Activated naive CD8-positive, alpha-beta T cell treated with anti-CD3 and anti-CD28 coated beads, Interleukin-2, amount 10 ng/mL, durations not matched to agents 7 days and 5 days (primary cell): ENCODE measurements around the gene NOPCHAP1. TPM values are rescaled to one million over a fixed set of nuclear protein-coding genes. Genes with fewer than 3 reads are reported as not detected.

Experiments
- ATAC-seq: fragments of 150-1000 bp; cut with Tn5 transposase; one replicate; pipeline ENCODE4 v1.10.0; 2021; ENCODE audit warnings: low read depth, moderate library complexity
- POLR2A ChIA-PET: fragments of 350-600 bp; sonication (Branson Sonifier 250); formaldehyde crosslinking; loops from one replicate; lab custom pipeline; 2021; ENCODE audit warnings: antibody characterized with exemption; lab: Charles Lee
- DNase-seq: peaks from one replicate; pipeline ENCODE4 v3.0.0; 2021
- H3K27ac Mint-ChIP-seq: one replicate; pipeline ENCODE4 v1.8.0; 2022; ENCODE audit warnings: mild to moderate bottlenecking, mixed read lengths
- H3K27me3 Mint-ChIP-seq: one replicate; pipeline ENCODE4 v1.8.0; 2022; ENCODE audit warnings: mild to moderate bottlenecking, moderate library complexity, mixed read lengths
- H3K36me3 Mint-ChIP-seq: one replicate; pipeline ENCODE4 v1.8.0; 2021; ENCODE audit warnings: mild to moderate bottlenecking, mixed read lengths
- H3K4me1 Mint-ChIP-seq: one replicate; pipeline ENCODE4 v1.8.0; 2021; ENCODE audit warnings: mixed read lengths
- H3K4me3 Mint-ChIP-seq: one replicate; pipeline ENCODE4 v1.8.0; 2022; ENCODE audit warnings: mild to moderate bottlenecking, moderate library complexity, mixed read lengths
- H3K9me3 Mint-ChIP-seq: one replicate; pipeline ENCODE4 v1.8.0; 2021; ENCODE audit warnings: mixed read lengths
- total RNA-seq, 2 experiments: library from RNA; stranded (reverse); gene quantifications; one replicate each; pipeline ENCODE4 v1.2.3, GENCODE V29; 2021

NOPCHAP1 gene
- total RNA-seq, 2 experiments from 2014 or later: 11.3 to 11.8 TPM

GRCh38 chr12:105014603-105015002, 28.5 kb downstream of the NOPCHAP1 start:
- H3K9me3 Mint-ChIP-seq: peaks cover 8% of the 10 kb centered on the region
- POLR2A ChIA-PET: no interaction called here
- no peak for ATAC-seq
- no peak for DNase-seq
- no peaks in the 10 kb centered on the region for H3K4me1 Mint-ChIP-seq
- H3K36me3 Mint-ChIP-seq: peaks cover 51% of the 10 kb centered on the region
- H3K27me3 Mint-ChIP-seq: no peaks in the 10 kb centered on the region
- H3K4me3 Mint-ChIP-seq: no peak overlapping the region
- no peak overlapping the region for H3K27ac Mint-ChIP-seq

GRCh38 chr12:105015543-105015942, 29.4 kb downstream of the NOPCHAP1 start:
- POLR2A ChIA-PET: no interaction called here
- no peaks in the 10 kb centered on the region for H3K4me1 Mint-ChIP-seq
- no peak overlapping the region for H3K4me3 Mint-ChIP-seq
- DNase-seq (no peak), ATAC-seq (no peak)
- H3K27me3 Mint-ChIP-seq: no peaks in the 10 kb centered on the region
- peaks cover 44% of the 10 kb centered on the region for H3K36me3 Mint-ChIP-seq
- peaks cover 4% of the 10 kb centered on the region for H3K9me3 Mint-ChIP-seq
- H3K27ac Mint-ChIP-seq: no peak overlapping the region

- Mint-ChIP-seq H3K27ac (no peak overlapping the region), H3K36me3 (peaks cover 28% of the 10 kb centered on the region), H3K4me1 (no peaks in the 10 kb centered on the region), H3K27me3 (no peaks in the 10 kb centered on the region), H3K9me3 (no peaks in the 10 kb centered on the region), H3K4me3 (no peak overlapping the region)
- POLR2A ChIA-PET: no interaction called here
- DNase-seq (no peak), ATAC-seq (no peak)
Observed at GRCh38 chr12:105018012-105018411, 31.9 kb downstream of the NOPCHAP1 start.

GRCh38 chr12:105018776-105019175, 32.7 kb downstream of the NOPCHAP1 start:
- Mint-ChIP-seq H3K36me3 (peaks cover 23% of the 10 kb centered on the region), H3K9me3 (no peaks in the 10 kb centered on the region), H3K27me3 (no peaks in the 10 kb centered on the region), H3K4me3 (no peak overlapping the region), H3K4me1 (no peaks in the 10 kb centered on the region), H3K27ac (peak overlapping the region; percentile 51)
- POLR2A ChIA-PET: no interaction called here
- no peak for ATAC-seq
- DNase-seq: no peak

GRCh38 chr12:105020241-105020962, 34.3 kb downstream of the NOPCHAP1 start:
- peaks cover 16% of the 10 kb centered on the region for H3K36me3 Mint-ChIP-seq
- POLR2A ChIA-PET: no interaction called here
- no peaks in the 10 kb centered on the region for H3K4me1 Mint-ChIP-seq
- ATAC-seq: no peak
- no peak overlapping the region for H3K27ac Mint-ChIP-seq
- H3K9me3 Mint-ChIP-seq: no peaks in the 10 kb centered on the region
- no peaks in the 10 kb centered on the region for H3K27me3 Mint-ChIP-seq
- DNase-seq: no peak
- H3K4me3 Mint-ChIP-seq: no peak overlapping the region

GRCh38 chr12:105024928-105025327, 38.8 kb downstream of the NOPCHAP1 start:
- H3K36me3 Mint-ChIP-seq: peaks cover 12% of the 10 kb centered on the region
- no peaks in the 10 kb centered on the region for H3K9me3 Mint-ChIP-seq
- H3K4me3 Mint-ChIP-seq: no peak overlapping the region
- ATAC-seq (no peak), DNase-seq (no peak)
- POLR2A ChIA-PET: no interaction called here
- no peaks in the 10 kb centered on the region for H3K27me3 Mint-ChIP-seq
- no peak overlapping the region for H3K27ac Mint-ChIP-seq
- H3K4me1 Mint-ChIP-seq: no peaks in the 10 kb centered on the region

- H3K36me3 Mint-ChIP-seq: peaks cover 9% of the 10 kb centered on the region
- no peaks in the 10 kb centered on the region for H3K27me3 Mint-ChIP-seq
- ATAC-seq: no peak
- POLR2A ChIA-PET: no interaction called here
- H3K4me1 Mint-ChIP-seq: peaks cover 1% of the 10 kb centered on the region
- no peak for DNase-seq
- peaks cover under 1% of the 10 kb centered on the region for H3K9me3 Mint-ChIP-seq
- H3K4me3 Mint-ChIP-seq: no peak overlapping the region
- no peak overlapping the region for H3K27ac Mint-ChIP-seq
Observed at GRCh38 chr12:105025890-105026289, 39.8 kb downstream of the NOPCHAP1 start.

- no peak for DNase-seq
- H3K4me3 Mint-ChIP-seq: no peak overlapping the region
Observed at GRCh38 chr12:105026411-105026810, 40.3 kb downstream of the NOPCHAP1 start.

GRCh38 chr12:105030820-105031807, 45.0 kb downstream of the NOPCHAP1 start:
- Mint-ChIP-seq H3K4me3 (peak overlapping the region; percentile 62), H3K27ac (peak overlapping the region; percentile 87), H3K36me3 (peaks cover 13% of the 10 kb centered on the region), H3K9me3 (peaks cover 5% of the 10 kb centered on the region), H3K4me1 (peaks cover 23% of the 10 kb centered on the region), H3K27me3 (no peaks in the 10 kb centered on the region)
- DNase-seq (no peak), ATAC-seq (no peak)
- POLR2A ChIA-PET: no interaction called here

More at GRCh38 chr12:105026411-105026810, 40.3 kb downstream of the NOPCHAP1 start:
- H3K9me3 Mint-ChIP-seq: peaks cover 2% of the 10 kb centered on the region
- POLR2A ChIA-PET: no interaction called here
- peaks cover 6% of the 10 kb centered on the region for H3K4me1 Mint-ChIP-seq
- no peak overlapping the region for H3K27ac Mint-ChIP-seq
- no peak for ATAC-seq
- H3K27me3 Mint-ChIP-seq: no peaks in the 10 kb centered on the region
- peaks cover 8% of the 10 kb centered on the region for H3K36me3 Mint-ChIP-seq

GRCh38 chr12:105032703-105033357, 46.7 kb downstream of the NOPCHAP1 start:
- POLR2A ChIA-PET: no interaction called here
- Mint-ChIP-seq H3K27ac (peak overlapping the region; percentile 31), H3K27me3 (no peaks in the 10 kb centered on the region), H3K9me3 (peaks cover 5% of the 10 kb centered on the region), H3K4me1 (peaks cover 31% of the 10 kb centered on the region), H3K36me3 (peaks cover 7% of the 10 kb centered on the region), H3K4me3 (no peak overlapping the region)
- ATAC-seq: no peak
- no peak for DNase-seq

- POLR2A ChIA-PET: interaction anchor here (0.6 kb wide), 1 partner anchor 210 kb away, joined by 3 read pairs; no protein-coding TSS in a partner anchor
- H3K4me1 Mint-ChIP-seq: peaks cover 35% of the 10 kb centered on the region
Observed at GRCh38 chr12:105033851-105034250, 47.7 kb downstream of the NOPCHAP1 start.

More at GRCh38 chr12:105033851-105034250, 47.7 kb downstream of the NOPCHAP1 start:
- Mint-ChIP-seq H3K4me3 (no peak overlapping the region), H3K27ac (no peak overlapping the region), H3K9me3 (peaks cover 5% of the 10 kb centered on the region), H3K36me3 (peaks cover 7% of the 10 kb centered on the region), H3K27me3 (no peaks in the 10 kb centered on the region)
- no peak for DNase-seq
- ATAC-seq: no peak
